GM18909 (cell line): ENCODE results near the gene DCAF4.

Experiments
- ATAC-seq: cut with Tn5 transposase; IDR thresholded peaks from one replicate; pipeline ENCODE4 v1.9.1; 2021; ENCODE audit warnings: mild to moderate bottlenecking; ENCODE audit not compliant: unreplicated experiment, poor library complexity

DCAF4 gene

DNA sequence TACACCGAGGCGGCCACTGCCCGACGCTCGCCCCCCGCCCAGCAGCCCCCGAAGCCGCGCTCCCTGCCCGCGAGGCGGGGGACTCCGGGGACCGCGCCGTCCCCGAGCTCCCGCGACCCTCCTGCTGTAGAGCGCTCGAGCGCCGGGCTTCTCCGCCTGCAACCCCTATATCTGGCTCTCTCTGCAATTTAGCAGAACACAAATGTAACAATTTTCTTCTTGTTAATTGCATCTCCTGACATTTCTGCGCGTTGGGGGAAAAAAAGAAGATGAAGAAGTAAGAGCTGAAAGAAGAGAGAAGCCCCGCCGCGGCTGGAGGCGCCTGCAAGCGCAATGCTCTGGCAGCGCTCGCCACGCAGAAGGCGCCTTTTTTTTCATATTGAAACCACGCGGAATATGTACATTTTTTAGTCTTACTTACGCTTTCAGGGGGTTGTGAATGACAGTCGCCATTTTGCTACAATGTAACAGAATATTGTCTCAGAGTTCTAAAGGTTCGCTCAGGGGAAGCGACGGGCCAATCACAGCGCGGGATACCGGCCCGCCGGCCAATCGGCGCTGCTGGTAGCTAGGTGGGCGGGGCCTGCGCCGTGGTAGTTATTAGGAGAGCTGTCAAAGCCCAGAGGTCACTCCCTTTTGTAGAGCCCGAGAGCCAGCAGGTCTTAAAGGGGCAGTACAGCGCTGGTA lies 32.5 kb upstream of the DCAF4 start, which contains the start of gene DPF3:
Gene DPF3, minus strand, starts transcription at position 466 of the 687 bp plus-strand sequence. Its CDS starts 13 bp downstream, at position 453.
- ATAC-seq = peak; percentile 98

GRCh38 chr14:72894323-72894622 lies 32.0 kb upstream of the DCAF4 start:
- no peak for ATAC-seq

- ATAC-seq = no peak
Measured at GRCh38 chr14:72894623-72895378, 31.5 kb upstream of the DCAF4 start.

GRCh38 chr14:72898448-72898847 lies 27.8 kb upstream of the DCAF4 start:
- ATAC-seq = no peak

DNA sequence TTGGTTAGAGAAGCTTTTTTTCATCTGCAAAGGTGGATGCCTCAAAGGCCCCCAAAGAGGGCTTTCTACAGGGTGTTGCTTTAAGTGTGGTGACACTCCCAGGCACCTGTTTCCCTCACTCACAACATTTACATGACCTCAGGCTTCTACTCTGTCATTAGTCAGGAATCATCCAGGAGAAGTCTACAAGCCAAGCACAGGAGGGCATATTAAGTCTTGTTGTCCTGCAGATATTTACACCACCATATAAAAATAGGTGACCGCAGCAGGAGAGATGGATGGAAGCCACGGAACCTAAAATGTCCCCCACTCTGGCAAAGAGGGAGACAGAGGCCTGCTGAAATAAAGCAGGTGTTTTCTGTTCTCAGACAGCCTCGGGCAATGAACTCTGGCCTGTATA lies 24.9 kb upstream of the DCAF4 start:
- ATAC-seq = no peak

GRCh38 chr14:72902801-72903530 lies 23.3 kb upstream of the DCAF4 start:
- no peak for ATAC-seq

- no peak for ATAC-seq
Measured at GRCh38 chr14:72903716-72904115, 22.5 kb upstream of the DCAF4 start.

- no peak for ATAC-seq
Measured at GRCh38 chr14:72904218-72904617, 22.0 kb upstream of the DCAF4 start.

DNA sequence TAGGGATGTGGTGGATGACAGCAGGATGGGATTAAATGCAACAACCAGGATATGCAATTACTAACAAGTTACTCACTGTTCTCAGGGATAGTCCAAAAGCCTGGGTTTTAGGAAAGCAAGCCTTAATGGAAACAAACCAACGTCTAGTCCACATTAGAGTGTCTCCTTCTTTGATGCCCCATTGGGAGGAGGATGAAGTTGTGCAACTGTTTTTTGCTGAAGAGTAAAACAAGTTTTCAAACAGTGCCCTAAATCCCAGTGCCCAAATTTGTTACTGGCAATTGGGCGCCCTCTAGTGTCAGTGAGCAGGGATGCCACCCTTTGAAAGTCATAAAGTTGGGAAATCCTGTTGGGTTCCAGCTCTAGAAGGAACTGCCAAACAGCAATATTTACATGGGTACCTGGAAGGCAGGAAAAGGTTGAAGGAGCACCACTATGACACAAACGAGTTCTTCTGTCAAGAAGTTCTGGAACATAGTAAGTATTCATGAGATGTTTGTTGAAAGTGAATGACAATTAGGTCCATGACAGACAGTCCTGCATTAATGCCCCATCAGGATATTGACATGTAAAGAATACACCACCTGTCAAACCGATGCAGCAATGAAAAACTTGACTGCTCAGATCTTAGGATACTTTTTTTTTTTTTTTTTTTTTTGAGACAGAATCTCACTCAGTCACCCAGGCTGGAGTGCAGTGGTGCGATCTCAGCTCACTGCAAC lies 21.3 kb upstream of the DCAF4 start:
- ATAC-seq = no peak

GRCh38 chr14:72906316-72906715 lies 19.9 kb upstream of the DCAF4 start:
- ATAC-seq = no peak

DNA sequence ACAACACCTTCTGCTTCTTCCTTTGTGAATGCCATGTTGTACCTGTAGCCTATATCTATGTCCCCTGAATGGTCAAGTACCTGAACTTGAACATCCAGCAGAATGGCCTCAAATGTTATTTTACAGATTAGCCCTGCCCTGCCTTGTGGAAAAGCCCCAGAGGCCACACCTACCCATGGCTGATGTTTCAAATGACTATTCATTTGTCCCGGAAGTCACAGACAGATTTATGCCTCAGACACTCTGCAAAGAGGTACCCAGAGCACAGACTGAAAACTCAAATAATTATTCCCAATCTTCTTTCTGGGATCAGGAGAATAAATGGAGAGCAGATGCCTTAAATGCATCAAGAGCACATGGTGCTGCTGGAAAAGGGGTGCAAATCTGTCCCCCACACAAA lies 19.4 kb upstream of the DCAF4 start:
- no peak for ATAC-seq

DNA sequence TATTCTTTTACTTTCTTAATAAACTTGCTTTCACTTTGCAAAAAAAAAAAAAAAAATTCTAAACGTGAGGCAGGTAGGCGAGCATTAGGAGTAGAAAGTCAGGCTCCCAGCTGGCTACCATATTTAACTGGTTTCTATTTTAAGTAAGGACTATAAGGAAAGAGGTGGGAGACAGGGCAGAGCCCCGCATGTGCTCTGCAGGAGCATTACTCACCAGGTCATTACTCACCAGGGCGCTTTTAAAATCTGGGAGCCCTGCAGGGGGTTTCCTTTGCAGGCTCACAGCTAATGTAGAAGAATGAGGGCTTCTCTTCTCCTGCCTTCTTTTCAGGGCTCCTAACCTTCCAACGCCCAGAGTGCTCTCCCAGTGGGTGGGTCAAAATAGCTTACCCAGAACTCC lies 18.4 kb upstream of the DCAF4 start:
- no peak for ATAC-seq

- ATAC-seq = no peak
Measured at GRCh38 chr14:72909163-72909562, 17.1 kb upstream of the DCAF4 start.

GRCh38 chr14:72913809-72914208 lies 12.5 kb upstream of the DCAF4 start:
- no peak for ATAC-seq

DNA sequence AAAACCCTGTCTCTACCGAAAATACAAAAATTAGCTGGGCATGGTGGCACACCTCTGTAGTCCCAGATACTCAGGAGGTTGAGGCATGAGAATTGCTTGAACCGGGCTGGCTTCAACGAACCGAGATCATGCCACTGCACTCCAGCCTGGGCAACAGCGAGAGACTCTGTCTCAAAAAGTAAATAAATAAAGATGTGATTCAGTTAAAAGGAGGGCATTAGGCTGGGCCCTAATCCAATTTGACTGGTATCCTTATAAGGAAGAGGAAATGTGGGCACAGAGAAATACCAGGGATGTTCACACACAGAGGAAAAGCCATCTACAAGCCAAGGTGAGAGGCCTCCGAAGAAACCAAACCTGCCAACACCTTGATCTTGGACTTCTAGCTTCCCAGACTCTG lies 10.1 kb upstream of the DCAF4 start:
- ATAC-seq = no peak

DNA sequence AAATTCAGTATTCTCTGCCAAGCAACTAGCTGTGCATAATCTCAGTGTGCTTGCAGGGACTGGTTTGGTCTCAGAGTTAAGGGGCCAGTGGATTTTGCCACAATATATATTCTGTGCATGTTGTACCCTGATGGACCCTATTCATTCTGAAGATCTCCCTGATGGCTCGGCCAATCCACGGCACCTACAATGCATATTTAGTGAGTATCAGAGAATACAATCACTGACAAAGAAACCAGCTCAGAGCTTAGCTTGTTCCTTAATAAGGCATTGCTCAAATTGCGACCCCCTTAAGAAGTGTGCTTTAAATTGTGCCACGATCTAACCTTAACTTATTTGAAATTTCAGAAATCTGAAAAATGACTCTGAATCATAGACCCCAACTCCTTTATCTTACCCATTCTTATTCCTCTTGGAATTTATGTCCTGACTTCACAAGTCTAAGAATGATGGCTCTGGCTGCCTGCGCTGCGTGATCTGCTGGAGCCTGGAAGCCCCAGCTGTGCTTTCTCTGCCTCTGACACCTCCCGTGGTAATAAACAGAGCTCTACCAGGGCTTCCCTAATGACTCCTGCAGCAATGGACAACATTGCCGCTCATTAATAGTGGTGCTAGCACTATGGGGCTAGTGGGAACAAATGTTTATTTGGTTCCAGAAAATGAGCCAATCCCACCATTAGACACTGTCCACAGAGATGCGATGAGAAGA lies 9.0 kb upstream of the DCAF4 start:
- ATAC-seq = no peak

- ATAC-seq = no peak
Measured at GRCh38 chr14:72920008-72920407, 6.3 kb upstream of the DCAF4 start.

- no peak for ATAC-seq
Measured at GRCh38 chr14:72921396-72921795, 4.9 kb upstream of the DCAF4 start.

GRCh38 chr14:72924337-72924736 lies 1.9 kb upstream of the DCAF4 start:
- no peak for ATAC-seq

DNA sequence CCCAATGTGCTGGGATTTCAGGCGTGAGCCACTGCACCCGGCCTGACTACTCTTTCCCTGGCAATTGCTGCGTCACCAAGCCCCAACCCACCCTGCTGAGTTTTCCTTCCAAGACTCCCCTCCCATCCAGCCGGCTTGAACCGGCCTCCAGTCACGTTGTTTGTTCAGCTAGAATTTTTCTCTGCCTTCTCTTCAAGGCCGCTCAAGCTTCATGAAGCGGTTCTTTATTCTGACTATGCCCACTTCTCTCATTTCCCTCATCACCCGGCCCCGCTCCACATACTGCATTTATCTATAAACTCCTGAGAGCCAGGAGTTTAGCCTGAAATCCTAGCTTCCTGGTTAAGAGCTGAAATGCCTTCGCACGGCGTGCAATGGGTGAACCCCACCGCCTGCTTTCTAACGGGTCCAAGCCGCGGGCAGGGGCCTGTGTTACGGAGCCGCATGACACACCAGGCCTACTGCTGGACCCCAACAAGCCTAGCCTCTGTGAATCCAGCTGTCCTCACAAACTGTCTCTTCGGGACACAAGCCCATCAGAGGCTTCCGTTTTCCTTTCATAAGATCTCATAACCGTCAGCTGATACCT lies 999 bp upstream of the DCAF4 start:
- ATAC-seq = no peak
